Activated effector memory CD4-positive, alpha-beta T cell treated with Interleukin-2 at 50 U/mL for 16 hours (primary cell): Measurements from ENCODE around the gene UNC13A.
"Not testable (repeated sequence)": the region's sequence is repeated elsewhere in the genome, so short reads cannot be mapped to it uniquely, and the experiment has no call there.

ENCODE experiments used
- DNase-seq: peaks from one replicate; pipeline ENCODE4 v3.0.0-alpha.2; 2020

The UNC13A gene

GRCh38 chr19:17599780-17600179, 88.4 kb downstream of the UNC13A start:
- no peak for DNase-seq

GRCh38 chr19:17598953-17599352, 89.2 kb downstream of the UNC13A start:
- DNase-seq = no peak

GRCh38 chr19:17598063-17598462, 90.1 kb downstream of the UNC13A start:
- not testable (repeated sequence) for DNase-seq

GRCh38 chr19:17594296-17594695, 93.9 kb downstream of the UNC13A start:
- DNase-seq = not testable (repeated sequence)

DNA sequence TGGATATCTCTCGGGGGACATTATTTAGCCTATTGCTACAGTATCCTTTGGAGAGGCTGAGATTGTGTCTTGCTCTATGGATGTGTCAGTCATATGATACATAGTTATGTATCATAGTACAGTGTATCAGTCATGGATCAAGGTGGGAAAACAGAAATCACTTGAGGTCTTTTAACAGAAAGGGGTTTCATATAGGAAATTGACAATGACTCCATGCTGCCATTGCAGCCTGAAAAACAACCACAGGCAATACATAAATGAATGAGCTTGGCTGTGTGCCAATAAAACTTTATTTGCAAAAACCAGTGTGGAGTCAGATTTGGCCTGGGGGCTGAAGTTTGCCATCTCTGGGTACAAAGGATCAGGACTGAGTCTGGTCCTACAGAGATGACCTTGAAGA, 97.3 kb downstream of the UNC13A start:
- no peak for DNase-seq

GRCh38 chr19:17585395-17585794, 102.8 kb downstream of the UNC13A start:
- not testable (repeated sequence) for DNase-seq

DNA sequence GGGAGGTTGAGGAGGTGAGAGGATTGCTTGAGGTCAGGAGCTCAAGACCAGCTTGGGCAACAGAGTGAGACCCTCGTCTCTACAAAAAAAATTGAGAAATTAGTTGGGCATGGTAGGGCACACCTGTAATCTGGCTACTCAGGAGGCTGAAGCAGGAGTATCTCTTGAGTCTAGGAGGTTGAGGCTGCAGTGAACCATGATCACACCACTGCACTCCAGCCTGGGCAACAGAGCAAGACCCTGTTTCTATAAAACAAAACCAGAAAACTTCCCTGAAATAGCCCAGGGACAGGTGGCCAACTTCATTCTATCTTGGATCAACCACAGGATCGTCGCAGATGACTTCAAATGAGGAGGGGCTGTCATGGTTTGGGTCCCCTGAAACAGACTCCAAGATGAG, 104.0 kb downstream of the UNC13A start:
- no peak for DNase-seq

GRCh38 chr19:17582613-17583012, 105.5 kb downstream of the UNC13A start:
- DNase-seq = no peak

DNA sequence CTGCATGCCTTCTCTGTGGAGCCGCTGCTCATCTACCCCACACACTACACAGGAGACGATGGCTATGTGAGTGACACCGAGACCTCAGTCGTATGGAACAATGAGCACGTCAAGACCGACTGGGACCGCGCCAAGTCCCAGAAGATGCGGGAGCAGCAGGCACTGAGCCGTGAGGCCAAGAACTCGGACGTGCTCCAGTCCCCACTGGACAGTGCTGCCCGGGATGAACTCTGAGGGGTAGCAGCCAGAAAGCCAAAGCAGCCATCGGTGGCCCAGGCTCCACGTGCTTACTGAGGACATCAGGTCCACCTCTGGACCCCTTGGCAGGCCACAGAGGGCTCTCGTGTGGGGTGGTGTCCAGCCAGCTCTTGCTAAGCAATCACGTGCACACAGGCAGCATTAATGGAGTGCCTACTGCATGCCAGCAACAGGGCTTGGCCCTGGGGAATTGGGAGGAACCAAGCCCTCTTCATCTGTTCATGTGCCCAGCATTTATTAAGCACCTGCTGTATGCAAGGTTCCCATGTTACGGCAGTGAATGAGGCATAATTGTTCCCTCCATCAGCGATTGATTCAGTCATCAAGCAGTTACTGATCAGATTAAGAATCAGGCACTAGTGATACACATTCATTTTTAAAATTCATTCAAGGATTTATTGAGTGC, 106.8 kb downstream of the UNC13A start:
- DNase-seq = no peak

GRCh38 chr19:17580470-17581144, 107.5 kb downstream of the UNC13A start:
- no peak for DNase-seq

DNA sequence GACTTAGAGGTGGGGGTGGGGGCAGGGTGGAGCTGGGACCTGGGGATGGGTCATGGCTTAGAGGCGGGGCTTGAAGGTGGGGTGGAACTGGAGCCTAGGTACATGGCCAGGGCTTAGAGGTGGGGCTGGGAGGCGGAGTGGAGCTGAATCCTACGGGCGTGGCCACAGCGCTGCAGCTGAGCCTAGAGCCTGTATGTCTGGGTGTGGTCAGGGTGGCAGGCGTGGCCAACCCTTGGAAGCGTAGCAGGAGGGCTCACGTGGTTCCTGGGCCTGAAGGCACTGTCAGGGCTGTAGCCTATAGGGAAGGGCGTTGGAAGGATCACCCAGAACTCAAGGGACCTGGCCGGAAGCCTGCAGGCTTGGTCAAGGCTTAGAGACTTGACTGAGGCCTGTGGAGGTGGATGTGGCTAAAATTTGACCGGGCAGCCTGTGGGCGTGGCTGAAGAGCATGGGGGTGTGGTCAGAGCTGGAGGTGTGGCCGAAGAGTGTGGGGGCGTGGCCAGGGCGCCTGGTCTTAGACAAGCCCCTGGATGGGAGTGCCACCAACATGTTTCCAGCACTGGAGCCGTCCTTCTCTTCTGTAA, 108.4 kb downstream of the UNC13A start:
- no peak for DNase-seq

- no peak for DNase-seq
Observed at GRCh38 chr19:17577457-17578097, 110.6 kb downstream of the UNC13A start.

DNA sequence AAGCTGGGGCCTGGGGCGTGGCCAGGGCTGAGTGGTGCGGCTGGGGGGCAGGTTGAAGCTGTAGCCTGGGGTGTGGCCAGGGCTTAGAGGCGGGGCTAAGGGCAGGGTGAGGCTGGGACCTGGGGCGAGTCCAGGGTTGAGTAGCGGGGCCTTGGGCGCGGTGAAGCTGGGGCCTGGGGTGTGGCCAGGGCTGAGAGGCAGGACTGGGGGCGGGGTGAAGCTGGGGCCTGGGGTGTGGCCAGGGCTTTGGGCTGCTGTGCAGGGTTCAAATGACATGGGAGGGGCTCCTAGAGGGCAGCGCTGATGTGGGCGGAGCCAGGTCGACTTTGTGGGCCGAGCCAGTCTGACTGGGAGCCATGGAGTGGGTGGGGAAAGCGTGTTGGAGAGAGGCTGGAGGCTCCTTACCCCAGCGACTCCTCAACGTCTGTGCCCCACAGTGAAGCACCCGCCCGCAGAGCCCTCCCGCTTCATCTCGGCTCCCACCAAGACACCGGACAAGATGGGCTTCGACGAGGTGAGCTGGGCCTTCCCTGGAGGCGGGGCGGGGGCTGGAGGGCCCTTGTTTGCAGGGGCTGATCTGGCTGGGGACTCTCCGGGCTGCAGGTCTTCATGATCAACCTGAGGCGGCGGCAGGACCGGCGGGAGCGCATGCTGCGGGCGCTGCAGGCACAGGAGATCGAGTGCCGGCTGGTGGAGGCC, 111.2 kb downstream of the UNC13A start:
- no peak for DNase-seq

- no peak for DNase-seq
Observed at GRCh38 chr19:17575871-17576757, 112.0 kb downstream of the UNC13A start.

DNA sequence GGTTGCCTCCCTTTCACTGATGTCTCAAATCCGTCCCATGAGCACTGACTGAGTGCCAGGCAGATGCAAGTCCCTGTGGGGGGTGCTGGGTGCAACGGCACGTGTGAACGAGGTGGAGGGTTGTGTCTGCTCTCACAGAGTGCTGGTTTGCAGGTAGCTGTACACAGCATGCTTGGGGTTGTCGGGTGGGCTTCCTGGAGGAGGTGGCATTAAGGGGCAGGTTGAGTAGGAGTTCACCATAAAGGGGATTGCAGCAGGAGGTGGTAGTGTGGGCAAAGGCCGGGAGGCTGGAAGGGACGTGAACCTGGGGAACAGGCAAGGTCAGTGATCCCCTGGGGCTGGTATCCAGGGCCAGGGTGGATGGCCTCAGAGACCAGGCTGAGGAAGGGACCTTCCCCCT, 115.5 kb downstream of the UNC13A start:
- no peak for DNase-seq

DNA sequence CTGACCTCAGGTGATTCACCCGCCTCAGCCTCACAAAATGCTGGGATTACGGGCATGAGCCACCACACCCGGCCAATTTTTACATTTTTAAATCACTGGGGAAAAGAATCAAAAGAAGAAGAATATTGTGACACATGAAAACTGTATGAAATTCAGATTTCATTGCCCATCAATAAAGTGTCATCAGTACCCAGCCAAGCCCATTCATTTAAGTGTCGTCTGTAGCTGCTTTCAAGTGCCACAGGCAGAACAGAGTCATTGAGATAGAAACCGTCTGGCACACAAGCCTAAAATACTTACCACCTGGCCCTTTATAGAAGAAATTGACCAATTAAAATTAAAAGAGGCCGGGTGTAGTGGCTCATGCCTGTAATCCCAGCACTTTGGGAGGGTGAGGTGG, 117.4 kb downstream of the UNC13A start:
- DNase-seq = no peak

- not testable (repeated sequence) for DNase-seq
Observed at GRCh38 chr19:17570291-17570690, 117.9 kb downstream of the UNC13A start.

DNA sequence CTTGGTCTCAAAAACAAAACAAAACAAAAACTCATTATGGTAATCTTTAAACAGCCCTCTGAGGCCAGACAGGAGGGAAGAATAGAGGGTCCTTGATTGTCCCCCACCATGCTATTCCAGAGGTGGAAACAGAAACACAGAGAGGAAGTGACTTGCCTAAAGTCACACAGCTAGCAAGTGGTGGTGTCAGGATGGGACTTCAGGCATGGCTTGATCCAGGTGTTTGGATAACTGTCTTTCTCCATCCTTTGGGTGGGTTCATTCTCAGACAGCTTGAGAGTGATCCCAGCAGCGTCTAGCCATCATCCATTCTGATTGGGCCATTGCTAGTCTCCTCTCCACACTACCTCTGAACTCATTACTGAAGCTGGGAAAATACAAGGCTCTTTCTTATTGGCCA, 120.2 kb downstream of the UNC13A start:
- no peak for DNase-seq

- no peak for DNase-seq
Observed at GRCh38 chr19:17565611-17566010, 122.5 kb downstream of the UNC13A start.

- DNase-seq = no peak
Observed at GRCh38 chr19:17564781-17565180, 123.4 kb downstream of the UNC13A start.

GRCh38 chr19:17562561-17562960, 125.6 kb downstream of the UNC13A start:
- no peak for DNase-seq

- DNase-seq = no peak
Observed at GRCh38 chr19:17562097-17562496, 126.1 kb downstream of the UNC13A start.
